C4-2B (cell line): ENCODE data around the gene MYO1D.

Experiments used
- ZFX ChIP-seq: fragments of 450-650 bp; IDR thresholded peaks from 2 replicates; pipeline ENCODE4 v1.6.1; 2017
- TF ChIP-seq, protein P1 (sequence below): fragments of 450-650 bp; conservative IDR thresholded peaks from 2 replicates; pipeline ENCODE4 v1.5.1; 2017; ENCODE audit warnings: mild to moderate bottlenecking

DNA sequence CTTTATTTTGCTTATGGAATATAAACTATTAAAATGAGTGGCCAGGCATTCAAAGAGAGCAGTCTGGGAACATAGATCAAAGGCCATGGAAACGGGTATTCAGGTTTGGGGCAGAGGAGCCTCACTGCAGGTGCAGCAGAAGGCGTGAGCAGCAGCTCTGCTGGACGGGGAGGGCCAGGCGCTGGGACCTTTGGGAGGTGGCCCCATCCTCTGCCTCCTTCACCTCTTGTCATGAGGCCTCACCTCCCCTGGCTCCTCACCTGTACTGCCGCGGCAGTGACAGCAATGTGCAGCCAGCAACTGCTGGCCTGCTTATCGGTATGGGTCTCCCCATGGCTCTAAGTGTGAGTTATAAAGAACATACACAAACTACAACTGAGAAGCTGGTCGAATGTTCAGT lies 280.7 kb downstream of the MYO1D start:
- TF ChIP-seq, protein P1, sequence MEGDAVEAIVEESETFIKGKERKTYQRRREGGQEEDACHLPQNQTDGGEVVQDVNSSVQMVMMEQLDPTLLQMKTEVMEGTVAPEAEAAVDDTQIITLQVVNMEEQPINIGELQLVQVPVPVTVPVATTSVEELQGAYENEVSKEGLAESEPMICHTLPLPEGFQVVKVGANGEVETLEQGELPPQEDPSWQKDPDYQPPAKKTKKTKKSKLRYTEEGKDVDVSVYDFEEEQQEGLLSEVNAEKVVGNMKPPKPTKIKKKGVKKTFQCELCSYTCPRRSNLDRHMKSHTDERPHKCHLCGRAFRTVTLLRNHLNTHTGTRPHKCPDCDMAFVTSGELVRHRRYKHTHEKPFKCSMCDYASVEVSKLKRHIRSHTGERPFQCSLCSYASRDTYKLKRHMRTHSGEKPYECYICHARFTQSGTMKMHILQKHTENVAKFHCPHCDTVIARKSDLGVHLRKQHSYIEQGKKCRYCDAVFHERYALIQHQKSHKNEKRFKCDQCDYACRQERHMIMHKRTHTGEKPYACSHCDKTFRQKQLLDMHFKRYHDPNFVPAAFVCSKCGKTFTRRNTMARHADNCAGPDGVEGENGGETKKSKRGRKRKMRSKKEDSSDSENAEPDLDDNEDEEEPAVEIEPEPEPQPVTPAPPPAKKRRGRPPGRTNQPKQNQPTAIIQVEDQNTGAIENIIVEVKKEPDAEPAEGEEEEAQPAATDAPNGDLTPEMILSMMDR, result no peak
- TF ChIP-seq ZFX, result no peak
